Measurements from ENCODE around the gene ARID1B.

Gene ARID1B

GRCh38 chr6:156919814-156920369 lies 142.7 kb downstream of the ARID1B start:
- no peak for DNase-seq (ENCODE audit: low spot score)
- no peak for TF ChIP-seq CTCF (IDR thresholded peaks at IDR 0.05; ENCODE audit: borderline replicate concordance, control extremely low read depth, extremely low read depth, insufficient read depth, missing control alignments)
- in situ Hi-C loops (cut with MboI; ENCODE audit: low sequenced_read_pairs, unreplicated experiment) = no loop called here

GRCh38 chr6:156924246-156924645 lies 147.1 kb downstream of the ARID1B start:
- no peak for TF ChIP-seq CTCF (IDR thresholded peaks at IDR 0.05; ENCODE audit: borderline replicate concordance, control extremely low read depth, extremely low read depth, insufficient read depth, missing control alignments)
- in situ Hi-C loops (cut with MboI; ENCODE audit: low sequenced_read_pairs, unreplicated experiment) = no loop called here

GRCh38 chr6:156925026-156925425 lies 147.8 kb downstream of the ARID1B start:
- in situ Hi-C loops (cut with MboI; ENCODE audit: low sequenced_read_pairs, unreplicated experiment) = no loop called here
- no peak for DNase-seq (ENCODE audit: low spot score)
- TF ChIP-seq CTCF (IDR thresholded peaks at IDR 0.05; ENCODE audit: borderline replicate concordance, control extremely low read depth, extremely low read depth, insufficient read depth, missing control alignments) = no peak

More at GRCh38 chr6:156924246-156924645, 147.1 kb downstream of the ARID1B start:
- DNase-seq (ENCODE audit: low spot score) = no peak

GRCh38 chr6:156925718-156926607 lies 148.8 kb downstream of the ARID1B start:
- no peak for TF ChIP-seq CTCF (IDR thresholded peaks at IDR 0.05; ENCODE audit: borderline replicate concordance, control extremely low read depth, extremely low read depth, insufficient read depth, missing control alignments)
- peak; percentile 44 for DNase-seq (ENCODE audit: low spot score)
- in situ Hi-C loops (cut with MboI; ENCODE audit: low sequenced_read_pairs, unreplicated experiment) = no loop called here

GRCh38 chr6:156928126-156928525 lies 150.9 kb downstream of the ARID1B start:
- in situ Hi-C loops (cut with MboI; ENCODE audit: low sequenced_read_pairs, unreplicated experiment) = no loop called here
- no peak for DNase-seq (ENCODE audit: low spot score)
- no peak for TF ChIP-seq CTCF (IDR thresholded peaks at IDR 0.05; ENCODE audit: borderline replicate concordance, control extremely low read depth, extremely low read depth, insufficient read depth, missing control alignments)

GRCh38 chr6:156928972-156929371 lies 151.8 kb downstream of the ARID1B start:
- DNase-seq (ENCODE audit: low spot score) = no peak
- in situ Hi-C loops (cut with MboI; ENCODE audit: low sequenced_read_pairs, unreplicated experiment) = no loop called here

More at GRCh38 chr6:156928972-156929371, 151.8 kb downstream of the ARID1B start:
- TF ChIP-seq CTCF (IDR thresholded peaks at IDR 0.05; ENCODE audit: borderline replicate concordance, control extremely low read depth, extremely low read depth, insufficient read depth, missing control alignments) = no peak
